ENCODE data around the gene ZBTB24. TPM values are rescaled to one million over a fixed set of nuclear protein-coding genes. Genes with fewer than 3 reads are reported as not detected.
A peak's percentile ranks its signal among the peaks of the same experiment; 100 is the strongest.

ZBTB24 gene
- total and polyA plus RNA-seq, 3 donors from 2014 or later = 8.1 to 13.3 (median 12.4) TPM

DNA sequence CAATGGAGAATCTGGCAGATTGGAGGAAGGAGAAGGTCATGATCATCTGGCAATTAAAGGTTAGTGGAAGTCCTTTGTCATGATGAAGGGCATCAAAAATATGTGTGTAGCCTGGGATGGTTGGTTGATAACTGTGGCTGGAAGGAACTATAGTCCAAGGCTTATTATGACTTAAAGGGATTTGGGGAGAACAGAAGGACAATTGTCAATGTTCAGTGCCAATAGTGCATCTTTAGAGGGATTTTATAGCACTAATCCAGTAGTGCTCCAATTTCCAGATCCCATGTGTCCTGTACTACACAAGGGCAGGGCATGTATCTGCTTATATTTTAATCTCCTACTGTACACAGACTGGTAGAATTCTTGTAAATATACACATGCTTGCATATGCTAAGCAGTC, 5.0 kb upstream of the ZBTB24 start:
- Histone ChIP-seq H3K9me3 (no peaks in the 10 kb centered on the region), H3K4me1 (peaks cover 5% of the 10 kb centered on the region), H3K27me3 (no peaks in the 10 kb centered on the region), H3K4me3 (no peak overlapping the region), H3K27ac (no peak overlapping the region), H3K36me3 (ENCODE audit: low read depth, missing control alignments) (no peaks in the 10 kb centered on the region)
- no peak for DNase-seq
- intact Hi-C loops (cut with DNase I; ENCODE audit: low total_unique reads) = no loop called here
- TF ChIP-seq, protein P1, sequence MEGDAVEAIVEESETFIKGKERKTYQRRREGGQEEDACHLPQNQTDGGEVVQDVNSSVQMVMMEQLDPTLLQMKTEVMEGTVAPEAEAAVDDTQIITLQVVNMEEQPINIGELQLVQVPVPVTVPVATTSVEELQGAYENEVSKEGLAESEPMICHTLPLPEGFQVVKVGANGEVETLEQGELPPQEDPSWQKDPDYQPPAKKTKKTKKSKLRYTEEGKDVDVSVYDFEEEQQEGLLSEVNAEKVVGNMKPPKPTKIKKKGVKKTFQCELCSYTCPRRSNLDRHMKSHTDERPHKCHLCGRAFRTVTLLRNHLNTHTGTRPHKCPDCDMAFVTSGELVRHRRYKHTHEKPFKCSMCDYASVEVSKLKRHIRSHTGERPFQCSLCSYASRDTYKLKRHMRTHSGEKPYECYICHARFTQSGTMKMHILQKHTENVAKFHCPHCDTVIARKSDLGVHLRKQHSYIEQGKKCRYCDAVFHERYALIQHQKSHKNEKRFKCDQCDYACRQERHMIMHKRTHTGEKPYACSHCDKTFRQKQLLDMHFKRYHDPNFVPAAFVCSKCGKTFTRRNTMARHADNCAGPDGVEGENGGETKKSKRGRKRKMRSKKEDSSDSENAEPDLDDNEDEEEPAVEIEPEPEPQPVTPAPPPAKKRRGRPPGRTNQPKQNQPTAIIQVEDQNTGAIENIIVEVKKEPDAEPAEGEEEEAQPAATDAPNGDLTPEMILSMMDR (IDR thresholded peaks at IDR 0.05) = no peak
- no peak for TF ChIP-seq POLR2A (IDR thresholded peaks at IDR 0.05)

DNA sequence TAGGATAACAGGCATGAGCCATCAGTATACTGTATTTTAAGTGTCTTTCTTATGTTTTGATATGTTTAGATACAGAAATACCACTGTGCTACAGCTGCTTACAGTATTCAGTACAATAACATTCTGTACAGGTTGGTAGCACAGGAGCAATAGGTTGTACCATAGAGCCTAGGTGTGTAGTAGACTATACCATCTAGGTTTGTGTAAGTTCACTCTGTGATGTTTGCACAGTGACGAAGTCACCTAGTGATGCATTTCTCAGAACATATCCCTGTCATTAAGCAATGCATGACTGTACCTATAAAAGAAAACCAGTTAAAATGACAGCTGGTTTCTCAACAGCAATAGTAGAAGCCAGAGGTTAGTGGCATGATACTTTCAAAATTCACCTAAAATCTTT, 3.0 kb upstream of the ZBTB24 start:
- Histone ChIP-seq H3K36me3 (ENCODE audit: low read depth, missing control alignments) (no peaks in the 10 kb centered on the region), H3K4me3 (no peak overlapping the region), H3K27me3 (no peaks in the 10 kb centered on the region), H3K27ac (no peak overlapping the region), H3K4me1 (peaks cover 5% of the 10 kb centered on the region), H3K9me3 (no peaks in the 10 kb centered on the region)
- DNase-seq = no peak
- intact Hi-C loops (cut with DNase I; ENCODE audit: low total_unique reads) = no loop called here
- TF ChIP-seq, protein P1 (IDR thresholded peaks at IDR 0.05) = no peak
- TF ChIP-seq POLR2A (IDR thresholded peaks at IDR 0.05) = no peak
- 82 to 92% methylated on average over 1 of the region's 1 CpG for WGBS, 2 donors

DNA sequence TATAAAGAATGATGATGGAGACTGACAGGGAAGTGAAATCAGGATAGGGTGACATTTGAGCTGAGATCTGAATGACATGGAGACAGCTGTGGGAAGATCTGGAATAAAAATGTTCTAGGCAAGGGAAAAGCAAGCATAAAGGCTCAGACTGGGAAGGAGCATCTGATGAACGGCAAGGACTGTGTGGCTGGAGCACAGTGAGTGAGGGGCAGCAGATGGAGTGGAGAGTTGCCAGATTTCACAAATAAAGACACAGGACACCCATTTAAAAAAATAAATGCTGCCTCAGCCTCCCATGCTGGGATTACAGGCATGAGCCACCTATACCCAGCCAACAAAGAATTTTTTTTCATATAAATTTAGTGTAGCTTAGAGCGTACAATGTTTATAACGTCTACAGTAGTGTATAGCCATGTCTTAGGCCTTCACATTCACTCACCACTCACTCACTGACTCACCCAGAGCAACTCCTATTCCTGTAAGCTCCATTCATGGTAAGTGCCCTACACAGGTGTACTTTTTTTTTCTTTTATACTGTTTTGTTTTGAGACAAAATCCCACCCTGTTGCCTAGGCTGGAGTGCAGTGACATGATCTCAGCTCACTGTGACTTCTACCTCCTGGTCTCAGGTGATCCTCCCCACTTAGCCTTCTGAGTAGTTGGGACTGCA, 2.4 kb upstream of the ZBTB24 start:
- WGBS, 2 donors = 68 to 75% methylated on average over 3 of the region's 3 CpGs
- no peak for DNase-seq
- no peaks in the 10 kb centered on the region for H3K27me3 ChIP-seq
- H3K9me3 ChIP-seq = no peaks in the 10 kb centered on the region
- TF ChIP-seq POLR2A (IDR thresholded peaks at IDR 0.05) = no peak
- TF ChIP-seq, protein P1 (IDR thresholded peaks at IDR 0.05) = no peak
- no peak overlapping the region for H3K27ac ChIP-seq
- H3K4me1 ChIP-seq = peaks cover 5% of the 10 kb centered on the region
- intact Hi-C loops (cut with DNase I; ENCODE audit: low total_unique reads) = no loop called here
- no peaks in the 10 kb centered on the region for H3K36me3 ChIP-seq (ENCODE audit: low read depth, missing control alignments)
- no peak overlapping the region for H3K4me3 ChIP-seq

DNA sequence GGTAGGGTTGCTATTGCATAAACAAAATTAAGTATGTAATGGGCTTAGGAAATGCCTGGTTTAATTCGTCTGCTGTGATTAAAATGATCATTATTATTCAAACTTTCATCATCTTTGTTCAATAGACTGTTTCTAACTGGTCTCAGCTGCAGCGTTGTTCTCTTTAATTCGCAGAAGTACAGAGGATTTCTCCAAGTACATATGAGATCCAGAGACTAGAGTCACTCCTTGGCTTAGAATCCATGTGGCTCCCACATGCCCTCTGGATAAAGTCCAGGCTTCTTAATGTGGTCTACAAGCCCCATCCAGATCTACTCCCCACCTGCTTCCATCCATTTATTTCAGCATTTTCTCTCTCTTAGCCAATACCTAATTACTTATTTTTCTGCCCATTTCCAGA, 1.1 kb upstream of the ZBTB24 start:
- Histone ChIP-seq H3K9me3 (no peaks in the 10 kb centered on the region), H3K4me1 (peaks cover 5% of the 10 kb centered on the region), H3K36me3 (ENCODE audit: low read depth, missing control alignments) (no peaks in the 10 kb centered on the region), H3K27me3 (no peaks in the 10 kb centered on the region), H3K4me3 (peak overlapping the region in 1 of 2 donors; percentile 97), H3K27ac (peak overlapping the region in 1 of 2 donors; percentile 86)
- TF ChIP-seq, protein P1 (IDR thresholded peaks at IDR 0.05) = no peak
- intact Hi-C loops (cut with DNase I; ENCODE audit: low total_unique reads) = no loop called here
- 22 to 27% methylated on average over 3 of the region's 3 CpGs for WGBS, 2 donors
- DNase-seq = no peak

DNA sequence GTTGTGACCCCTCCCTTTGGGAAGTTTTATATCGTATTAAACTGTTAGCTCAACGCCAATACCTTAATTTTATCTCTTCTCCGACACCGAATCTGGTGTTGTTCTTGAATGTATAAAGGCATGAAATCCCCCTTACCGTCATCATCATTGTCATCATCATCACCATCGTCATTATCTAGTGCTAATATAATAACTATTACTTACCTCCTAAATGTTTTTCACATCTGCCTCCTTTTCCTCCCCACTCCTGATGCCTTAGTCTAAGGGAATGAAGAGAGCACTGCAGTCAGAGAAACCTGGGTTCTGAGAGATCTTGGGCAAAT, 677 bp upstream of the ZBTB24 start:
- TF ChIP-seq, protein P1 (IDR thresholded peaks at IDR 0.05) = no peak
- no peak for TF ChIP-seq POLR2A (IDR thresholded peaks at IDR 0.05)
- DNase-seq = no peak

More for the DNA sequence above, 677 bp upstream of the ZBTB24 start:
- WGBS, 2 donors = 2% methylated on average over 6 of the region's 6 CpGs
- Histone ChIP-seq H3K9me3 (no peaks in the 10 kb centered on the region), H3K36me3 (ENCODE audit: low read depth, missing control alignments) (no peaks in the 10 kb centered on the region), H3K27ac (peak overlapping the region in 1 of 2 donors; percentile 86), H3K4me1 (peaks cover 5% of the 10 kb centered on the region), H3K4me3 (peak overlapping the region; percentile 92 to 97), H3K27me3 (no peaks in the 10 kb centered on the region)
- intact Hi-C loops (cut with DNase I; ENCODE audit: low total_unique reads) = no loop called here

Data from testis (tissue), 3 donors.